ENCODE measurements around the gene INCENP. TPM values are rescaled to one million over a fixed set of nuclear protein-coding genes. Genes with fewer than 3 reads are reported as not detected.

The INCENP gene
- total RNA-seq, 2 experiments from 2014 or later, result 12.6 to 16.3 TPM

DNA sequence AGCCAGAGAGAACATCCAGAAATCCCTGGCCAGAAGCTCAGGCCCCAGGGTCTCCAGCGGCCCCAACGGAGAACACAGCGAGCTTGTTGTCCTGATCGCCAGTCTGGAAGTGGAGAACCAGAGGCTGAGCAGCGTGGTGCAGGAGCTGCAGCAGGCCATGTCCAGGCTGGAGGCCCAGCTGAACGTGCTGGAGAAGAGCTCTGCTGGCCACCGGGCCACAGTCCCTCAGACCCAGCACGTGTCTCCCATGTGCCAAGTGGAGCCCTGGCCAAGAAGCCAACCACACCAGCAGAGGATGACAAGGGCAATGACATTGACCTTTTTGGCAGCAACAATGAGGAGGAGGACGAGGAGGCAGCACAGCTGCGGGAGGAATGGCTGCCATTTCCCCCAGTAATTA is 45.6 kb downstream of the INCENP start:
- H3K4me1 Mint-ChIP-seq (ENCODE audit: low read depth), result no peaks in the 10 kb centered on the region
- no peak overlapping the region for H3K27ac Mint-ChIP-seq
- H3K9me3 Mint-ChIP-seq, result no peaks in the 10 kb centered on the region
- CTCF ChIA-PET, result no interaction called here
- Histone ChIP-seq H3K27ac (ENCODE audit: low read depth in 1 of 2, low read length in 2 of 2) (no peak overlapping the region), H3K36me3 (ENCODE audit: insufficient read depth, low read length) (no peaks in the 10 kb centered on the region), H3K4me3 (ENCODE audit: low read length) (no peak overlapping the region), H3K27me3 (ENCODE audit: control insufficient read depth in 1 of 2, insufficient read depth in 2 of 2, low read length in 2 of 2) (peaks cover 23% of the 10 kb centered on the region in 2 experiments), H3K4me1 (ENCODE audit: insufficient read depth, low read length) (peaks cover 5% of the 10 kb centered on the region), H3K9me3 (ENCODE audit: control insufficient read depth in 1 of 2, insufficient read depth in 1 of 2, low read length in 2 of 2) (no peaks in the 10 kb centered on the region)
- no peaks in the 10 kb centered on the region for H3K36me3 Mint-ChIP-seq (ENCODE audit: low read depth)
- POLR2A ChIA-PET, result no interaction called here
- H3K4me3 Mint-ChIP-seq, result no peak overlapping the region
- intact Hi-C loops (cut with DNase I, micrococcal nuclease), result no loop called here
- no peak for DNase-seq
- ATAC-seq (ENCODE audit: poor library complexity), result no peak
- no peak for TF ChIP-seq CTCF (IDR thresholded peaks at IDR 0.05)
- H3K27me3 Mint-ChIP-seq, result peaks cover 36% of the 10 kb centered on the region

DNA sequence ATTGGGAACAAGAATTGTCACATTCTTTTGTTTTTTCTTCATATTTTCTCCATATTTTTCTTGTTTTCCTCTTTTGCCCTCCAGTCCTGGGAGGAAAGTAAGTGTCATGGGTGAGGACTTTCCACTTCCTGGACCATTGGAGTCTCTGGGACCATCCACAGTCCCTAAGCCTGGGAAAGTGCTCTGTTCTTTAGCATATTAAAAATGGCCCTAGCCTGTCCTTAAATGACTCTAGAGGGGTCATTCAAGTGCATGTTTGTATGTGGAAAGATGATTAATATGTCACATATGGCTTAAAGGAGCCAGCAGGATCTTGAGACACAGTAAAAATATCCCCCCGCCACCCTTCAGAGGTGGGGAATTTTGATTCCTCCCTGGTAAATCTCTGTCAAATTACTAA is 46.1 kb downstream of the INCENP start:
- peaks cover 5% of the 10 kb centered on the region for H3K4me1 ChIP-seq (ENCODE audit: insufficient read depth, low read length)
- no peak overlapping the region for H3K27ac Mint-ChIP-seq
- H3K9me3 ChIP-seq (ENCODE audit: control insufficient read depth in 1 of 2, insufficient read depth in 1 of 2, low read length in 2 of 2), result no peaks in the 10 kb centered on the region
- intact Hi-C loops (cut with DNase I, micrococcal nuclease), result loop anchor here in 1 of 2 experiments (2.0 to 5.0 kb wide), 2 partner anchors 141 to 207 kb away; no protein-coding TSS in a partner anchor
- DNase-seq (no peak), ATAC-seq (ENCODE audit: poor library complexity) (no peak)
- H3K27ac ChIP-seq (ENCODE audit: low read depth in 1 of 2, low read length in 2 of 2), result no peak overlapping the region
- CTCF ChIA-PET, result no interaction called here
- H3K4me3 Mint-ChIP-seq, result no peak overlapping the region
- H3K36me3 ChIP-seq (ENCODE audit: insufficient read depth, low read length), result no peaks in the 10 kb centered on the region
- H3K4me3 ChIP-seq (ENCODE audit: low read length), result no peak overlapping the region
- H3K9me3 Mint-ChIP-seq, result no peaks in the 10 kb centered on the region
- H3K36me3 Mint-ChIP-seq (ENCODE audit: low read depth), result no peaks in the 10 kb centered on the region
- TF ChIP-seq CTCF (IDR thresholded peaks at IDR 0.05), result no peak
- no peaks in the 10 kb centered on the region for H3K4me1 Mint-ChIP-seq (ENCODE audit: low read depth)
- H3K27me3 Mint-ChIP-seq, result peaks cover 40% of the 10 kb centered on the region
- H3K27me3 ChIP-seq (ENCODE audit: control insufficient read depth in 1 of 2, insufficient read depth in 2 of 2, low read length in 2 of 2), result peaks cover 20 to 26% of the 10 kb centered on the region in 2 experiments
- POLR2A ChIA-PET, result no interaction called here

DNA sequence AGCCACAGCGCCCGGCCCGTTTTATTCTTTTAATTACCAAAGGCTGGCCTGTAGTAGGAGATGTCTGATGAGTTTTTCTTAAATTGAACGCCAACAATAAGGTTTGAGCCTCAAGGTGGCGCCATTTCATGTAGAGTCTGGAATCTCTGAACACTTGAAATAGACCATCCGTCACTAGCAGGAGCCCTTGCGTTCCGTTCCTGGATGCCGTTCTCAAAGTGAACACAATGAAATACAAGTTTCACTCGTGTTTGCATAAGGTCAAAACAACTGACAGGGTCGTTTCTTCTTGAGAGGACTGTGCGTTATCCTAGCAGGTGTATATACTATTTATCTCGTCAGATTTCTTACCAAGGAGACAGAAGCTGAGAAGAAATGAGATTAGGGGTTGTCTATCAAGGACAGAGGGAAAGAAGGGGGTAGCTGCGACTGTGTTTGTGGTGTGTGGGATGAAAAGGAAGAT is 47.5 kb downstream of the INCENP start:
- H3K27ac ChIP-seq (ENCODE audit: low read depth in 1 of 2, low read length in 2 of 2), result no peak overlapping the region
- Mint-ChIP-seq H3K27me3 (peaks cover 39% of the 10 kb centered on the region), H3K36me3 (ENCODE audit: low read depth) (no peaks in the 10 kb centered on the region), H3K27ac (no peak overlapping the region), H3K9me3 (no peaks in the 10 kb centered on the region), H3K4me1 (ENCODE audit: low read depth) (no peaks in the 10 kb centered on the region), H3K4me3 (no peak overlapping the region)
- intact Hi-C loops (cut with DNase I, micrococcal nuclease), result loop anchor here (1.0 to 5.0 kb wide), 4 partner anchors 140 to 207 kb away; no protein-coding TSS in a partner anchor
- ChIA-PET CTCF (interaction anchor here (0.6 to 1.8 kb wide), 3 partner anchors 17 to 139 kb away, joined by 3 to 7 read pairs (median 4); no protein-coding TSS in a partner anchor), POLR2A (no interaction called here)
- H3K4me3 ChIP-seq (ENCODE audit: low read length), result no peak overlapping the region
- H3K27me3 ChIP-seq (ENCODE audit: control insufficient read depth in 1 of 2, insufficient read depth in 2 of 2, low read length in 2 of 2), result peaks cover 19 to 20% of the 10 kb centered on the region in 2 experiments
- DNase-seq, result peak; percentile 45 to 84 (median 68)
- peak; percentile 68 for TF ChIP-seq CTCF (IDR thresholded peaks at IDR 0.05)
- H3K9me3 ChIP-seq (ENCODE audit: control insufficient read depth in 1 of 2, insufficient read depth in 1 of 2, low read length in 2 of 2), result no peaks in the 10 kb centered on the region
- H3K4me1 ChIP-seq (ENCODE audit: insufficient read depth, low read length), result peaks cover 5% of the 10 kb centered on the region
- ATAC-seq (ENCODE audit: poor library complexity), result peak; percentile 84
- H3K36me3 ChIP-seq (ENCODE audit: insufficient read depth, low read length), result no peaks in the 10 kb centered on the region
